HepG2 (cell line): ENCODE measurements around the gene DCUN1D2. TPM values are rescaled to one million over a fixed set of nuclear protein-coding genes. Genes with fewer than 3 reads are reported as not detected.

Experiments
- ATAC-seq: fragments of 200-7000 bp; cut with Tn5 transposase; 3 replicates; pipeline ENCODE4 v1.9.1; 2020; ENCODE audit warnings: mild to moderate bottlenecking, moderate library complexity
- BruUV-seq: library from RNA; stranded (reverse); fragments of 400-500 nt; replicated peaks from 2 replicates; lab custom pipeline; 2021; lab: Mats Ljungman, UMichigan
- CTCF ChIA-PET: fragments of 300-600 bp; formaldehyde crosslinking; extraction: SDS; loops from one replicate; lab custom pipeline; 2021; ENCODE audit warnings: low total read pairs, inconsistent platforms, low intra/inter-chr PET ratio; lab: Yijun Ruan, JAX
- POLR2A ChIA-PET: fragments of 350-600 bp; sonication (Branson Sonifier 250); formaldehyde crosslinking; loops from one replicate; lab custom pipeline; 2020; ENCODE audit warnings: antibody characterized with exemption, inconsistent platforms; lab: Yijun Ruan, JAX
- DNase-seq: peaks from one replicate; pipeline ENCODE4 v3.0.0-alpha.2; 2015; ENCODE audit warnings: low spot score
- FAIRE-seq: peaks from 3 replicates; lab custom pipeline; 2011; peaks lifted over from hg19 to GRCh38; lab: Jason Lieb, UNC
- H2AFZ ChIP-seq: one replicate; pipeline ENCODE4 v1.6.1; 2011; ENCODE audit warnings: low read length, inconsistent platforms
- H3K27ac ChIP-seq: fragments of 300-600 bp; 3 replicates; pipeline ENCODE4 v1.8.0; 2011; ENCODE audit warnings: mixed run types, mild to moderate bottlenecking, mixed read lengths, low read length, inconsistent platforms; ENCODE audit not compliant: insufficient read depth; ENCODE audit errors: extremely low read length
- H3K27me3 ChIP-seq, 2 experiments: fragments of 200-600 bp in 1 of 2; 2 replicates in 1 of 2; 3 replicates in 1 of 2; pipeline versions ENCODE4 v1.6.0 to v1.8.0; 2011; ENCODE audit warnings: low read length in 2 of 2, mild to moderate bottlenecking in 2 of 2, moderate library complexity in 2 of 2, inconsistent platforms in 1 of 2; ENCODE audit not compliant: insufficient read depth in 2 of 2, control insufficient read depth in 1 of 2
- H3K36me3 ChIP-seq, 2 experiments: fragments of 200-600 bp in 1 of 2; replicated peaks in 1 of 2; 2 replicates in 1 of 2; 3 replicates in 1 of 2; pipeline versions ENCODE4 v1.5.1 to v1.8.0; 2011; ENCODE audit warnings: low read length in 2 of 2, inconsistent platforms in 1 of 2; ENCODE audit not compliant: insufficient read depth in 2 of 2, control insufficient read depth in 1 of 2
- H3K4me1 ChIP-seq: 2 replicates; pipeline ENCODE4 v1.5.1; 2012; ENCODE audit warnings: low read length, inconsistent platforms; ENCODE audit not compliant: insufficient read depth
- H3K4me2 ChIP-seq: 2 replicates; pipeline ENCODE4 v1.6.0; 2011; ENCODE audit warnings: low read depth, low read length, inconsistent platforms
- H3K4me3 ChIP-seq, 3 experiments: fragments of 200-600 bp in 1 of 3; sonication (generic), shearing (Covaris generic) in 1 of 3; replicated peaks in 1 of 3; 2 replicates each; pipeline ENCODE4 v1.5.1; 2011 to 2016; ENCODE audit warnings: low read length in 3 of 3, inconsistent platforms in 2 of 3, low read depth in 2 of 3, mild to moderate bottlenecking in 2 of 3, control low read depth in 1 of 3, mixed read lengths in 1 of 3; ENCODE audit not compliant: insufficient read depth in 1 of 3
- H3K79me2 ChIP-seq: one replicate; pipeline ENCODE4 v1.6.1; 2011; ENCODE audit warnings: low read length, inconsistent platforms; ENCODE audit not compliant: insufficient read depth
- H3K9ac ChIP-seq: 2 replicates; pipeline ENCODE4 v1.6.0; 2011; ENCODE audit warnings: mild to moderate bottlenecking, low read depth, low read length, inconsistent platforms; ENCODE audit not compliant: insufficient read depth
- H3K9me3 ChIP-seq: 2 replicates; pipeline ENCODE4 v1.5.1; 2012; ENCODE audit warnings: mild to moderate bottlenecking, low read length
- H4K20me1 ChIP-seq: 2 replicates; pipeline ENCODE4 v1.6.0; 2011; ENCODE audit warnings: inconsistent platforms, mild to moderate bottlenecking, low read length, moderate library complexity; ENCODE audit not compliant: insufficient read depth
- ARNT2 ChIP-seq: sonication (generic); formaldehyde crosslinking; IDR thresholded peaks from 2 replicates; pipeline ENCODE4 v1.8.0; 2022; ENCODE audit warnings: mild to moderate bottlenecking, low read depth, missing genetic modification reagents, moderate library complexity
- HIVEP1 ChIP-seq: sonication (generic); formaldehyde crosslinking; IDR thresholded peaks from 2 replicates; pipeline ENCODE4 v1.4.0; 2020; ENCODE audit warnings: mild to moderate bottlenecking, missing genetic modification reagents
- HMGA1 ChIP-seq: sonication (generic); formaldehyde crosslinking; conservative IDR thresholded peaks from 2 replicates; pipeline ENCODE4 v1.4.0; 2020; ENCODE audit warnings: missing genetic modification reagents
- MIER2 ChIP-seq: IDR thresholded peaks from 2 replicates; pipeline ENCODE4 v1.6.1; 2016; ENCODE audit warnings: missing biosample characterization, missing genetic modification reagents
- NR2F6 ChIP-seq, 2 experiments: IDR thresholded peaks; 2 replicates each; pipeline ENCODE4 v1.6.1; 2016; ENCODE audit warnings: antibody characterized with exemption in 1 of 2, mild to moderate bottlenecking in 1 of 2
- RORA ChIP-seq: sonication (generic); formaldehyde crosslinking; IDR thresholded peaks from 2 replicates; pipeline ENCODE4 v1.5.0; 2020; ENCODE audit warnings: mild to moderate bottlenecking, missing genetic modification reagents, moderate library complexity
- SRSF9 ChIP-seq: fragments of 200-400 bp; formaldehyde crosslinking; IDR thresholded peaks from 2 replicates; pipeline ENCODE4 v1.6.1; 2018; ENCODE audit warnings: borderline replicate concordance, mild to moderate bottlenecking, low read depth, low read length; ENCODE audit not compliant: insufficient read depth, poor library complexity, severe bottlenecking
- TEAD2 ChIP-seq: sonication (generic); formaldehyde crosslinking; IDR thresholded peaks from 2 replicates; pipeline ENCODE4 v1.9.0; 2021; ENCODE audit warnings: missing genetic modification reagents
- ZFAT ChIP-seq: sonication (generic); formaldehyde crosslinking; conservative IDR thresholded peaks from 2 replicates; pipeline ENCODE4 v1.8.1; 2023; ENCODE audit warnings: missing genetic modification reagents, inconsistent platforms
- ZNF101 ChIP-seq: sonication (generic); formaldehyde crosslinking; IDR thresholded peaks from 2 replicates; pipeline ENCODE4 v1.4.0; 2020; ENCODE audit warnings: mild to moderate bottlenecking, low read depth, missing genetic modification reagents, borderline replicate concordance
- ZNF12 ChIP-seq: sonication (generic); formaldehyde crosslinking; IDR thresholded peaks from 2 replicates; pipeline ENCODE4 v1.5.0; 2020; ENCODE audit warnings: missing genetic modification reagents
- ZNF354B ChIP-seq: sonication (generic); formaldehyde crosslinking; IDR thresholded peaks from 2 replicates; pipeline ENCODE4 v1.8.0; 2022; ENCODE audit warnings: mild to moderate bottlenecking, missing genetic modification reagents
- ZNF747 ChIP-seq: sonication (generic); formaldehyde crosslinking; IDR thresholded peaks from 2 replicates; pipeline ENCODE4 v1.8.1; 2023; ENCODE audit warnings: missing genetic modification reagents, mild to moderate bottlenecking, borderline replicate concordance
- WGBS: methylation state at CpG from one replicate; pipeline ENCODE4 v1.1.6; 2017; ENCODE audit warnings: low lambda C conversion rate; 5-methylcytosine and 5-hydroxymethylcytosine counted together
- in situ Hi-C: cut with HindIII; loops from 2 replicates; pipeline ENCODE4 v1.10.0; 2017; ENCODE audit warnings: low pct_unique_long_range_greater_than_20kb; ENCODE audit not compliant: extremely low pct_ligation_motif_present
- intact Hi-C: fragments of 100-400 bp; cut with micrococcal nuclease; formaldehyde crosslinking; loops from one replicate; pipeline ENCODE4 v1.10.0; 2022; ENCODE audit not compliant: unreplicated experiment
- polyA plus RNA-seq, 8 experiments: library from polyadenylated mRNA; depleted of rRNA in 3 of 8; stranded (reverse) in 7 of 8; unstranded in 1 of 8; fragments of >200 nt; fragmentation: Illumina TruSeq in 4 of 8; extraction: Trizol in 4 of 8; gene quantifications; 2 replicates each; pipeline versions ENCODE4 v1.2.1 to v1.2.3, GENCODE V29; 2011 to 2016; ENCODE audit warnings: low read depth in 4 of 8, missing spikeins in 1 of 8, mixed read lengths in 1 of 8; ENCODE audit not compliant: insufficient read depth in 1 of 8
- total RNA-seq, 5 experiments: library from RNA; depleted of rRNA; stranded (reverse); fragments of >200 nt; fragmentation: Illumina TruSeq; extraction: Trizol; gene quantifications; 2 replicates each; pipeline ENCODE4 v1.2.3, GENCODE V29; 2016; ENCODE audit warnings: low read depth in 1 of 5
- TF ChIP-seq, protein P1 (sequence below): fragments of 450-650 bp; IDR thresholded peaks from 2 replicates; pipeline ENCODE4 v1.6.1; 2016
- TF ChIP-seq, protein P2 (sequence below): sonication (generic); formaldehyde crosslinking; IDR thresholded peaks from 2 replicates; pipeline ENCODE4 v1.8.1; 2022; ENCODE audit warnings: low read depth, mild to moderate bottlenecking, missing genetic modification reagents

The DCUN1D2 gene
- total and polyA plus RNA-seq, 2 of the 13 experiments (the other 11 are each of a cell fraction or from before 2014, with no cell fraction given) = 9.1 to 9.6 TPM

DNA sequence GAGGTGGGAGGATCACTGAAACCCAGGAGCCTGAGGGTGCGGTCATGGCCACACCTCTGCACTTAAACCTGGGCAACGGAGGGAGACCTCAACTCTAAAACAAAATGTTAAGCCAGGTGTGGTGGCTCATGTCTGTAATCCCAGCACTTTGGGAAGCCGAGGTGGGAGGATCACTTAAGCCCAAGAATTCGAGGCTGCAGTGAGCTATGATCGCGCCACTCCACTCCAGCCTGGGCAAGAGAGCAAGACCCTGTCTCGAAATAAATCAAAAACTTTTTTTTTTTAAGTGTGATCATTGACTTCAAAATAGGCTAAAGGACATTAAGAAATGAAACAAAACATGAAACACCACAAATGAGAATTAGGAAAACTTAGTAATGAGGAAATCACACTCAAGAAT lies 20.9 kb downstream of the DCUN1D2 start:
- 98% methylated on average over 7 of the region's 7 CpGs for WGBS
- no peaks in the 10 kb centered on the region for H3K27me3 ChIP-seq
- no peaks in the 10 kb centered on the region for H4K20me1 ChIP-seq
- no peaks in the 10 kb centered on the region for H3K79me2 ChIP-seq
- POLR2A ChIA-PET = no interaction called here
- peaks cover 4 to 16% of the 10 kb centered on the region in 2 experiments for H3K36me3 ChIP-seq
- FAIRE-seq = no peak
- H3K9me3 ChIP-seq = no peaks in the 10 kb centered on the region
- no peak overlapping the region for H2AFZ ChIP-seq
- TF ChIP-seq ZFAT (CRISPR knock-in tag) (no peak), ZNF101 (CRISPR knock-in tag) (no peak), HIVEP1 (CRISPR knock-in tag) (no peak), RORA (CRISPR knock-in tag) (no peak), NR2F6 (IDR thresholded peaks at IDR 0.05) (no peak), NR2F6 (CRISPR knock-in tag; IDR thresholded peaks at IDR 0.05) (no peak), ZNF747 (CRISPR knock-in tag) (no peak), ZNF354B (CRISPR knock-in tag) (no peak), MIER2 (no peak), ZNF12 (CRISPR knock-in tag) (no peak), ARNT2 (no peak), SRSF9 (no peak), HMGA1 (CRISPR knock-in tag) (no peak), TEAD2 (no peak)
- TF ChIP-seq, protein P1, sequence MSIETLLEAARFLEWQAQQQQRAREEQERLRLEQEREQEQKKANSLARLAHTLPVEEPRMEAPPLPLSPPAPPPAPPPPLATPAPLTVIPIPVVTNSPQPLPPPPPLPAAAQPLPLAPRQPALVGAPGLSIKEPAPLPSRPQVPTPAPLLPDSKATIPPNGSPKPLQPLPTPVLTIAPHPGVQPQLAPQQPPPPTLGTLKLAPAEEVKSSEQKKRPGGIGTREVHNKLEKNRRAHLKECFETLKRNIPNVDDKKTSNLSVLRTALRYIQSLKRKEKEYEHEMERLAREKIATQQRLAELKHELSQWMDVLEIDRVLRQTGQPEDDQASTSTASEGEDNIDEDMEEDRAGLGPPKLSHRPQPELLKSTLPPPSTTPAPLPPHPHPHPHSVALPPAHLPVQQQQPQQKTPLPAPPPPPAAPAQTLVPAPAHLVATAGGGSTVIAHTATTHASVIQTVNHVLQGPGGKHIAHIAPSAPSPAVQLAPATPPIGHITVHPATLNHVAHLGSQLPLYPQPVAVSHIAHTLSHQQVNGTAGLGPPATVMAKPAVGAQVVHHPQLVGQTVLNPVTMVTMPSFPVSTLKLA = no peak
- TF ChIP-seq, protein P2, sequence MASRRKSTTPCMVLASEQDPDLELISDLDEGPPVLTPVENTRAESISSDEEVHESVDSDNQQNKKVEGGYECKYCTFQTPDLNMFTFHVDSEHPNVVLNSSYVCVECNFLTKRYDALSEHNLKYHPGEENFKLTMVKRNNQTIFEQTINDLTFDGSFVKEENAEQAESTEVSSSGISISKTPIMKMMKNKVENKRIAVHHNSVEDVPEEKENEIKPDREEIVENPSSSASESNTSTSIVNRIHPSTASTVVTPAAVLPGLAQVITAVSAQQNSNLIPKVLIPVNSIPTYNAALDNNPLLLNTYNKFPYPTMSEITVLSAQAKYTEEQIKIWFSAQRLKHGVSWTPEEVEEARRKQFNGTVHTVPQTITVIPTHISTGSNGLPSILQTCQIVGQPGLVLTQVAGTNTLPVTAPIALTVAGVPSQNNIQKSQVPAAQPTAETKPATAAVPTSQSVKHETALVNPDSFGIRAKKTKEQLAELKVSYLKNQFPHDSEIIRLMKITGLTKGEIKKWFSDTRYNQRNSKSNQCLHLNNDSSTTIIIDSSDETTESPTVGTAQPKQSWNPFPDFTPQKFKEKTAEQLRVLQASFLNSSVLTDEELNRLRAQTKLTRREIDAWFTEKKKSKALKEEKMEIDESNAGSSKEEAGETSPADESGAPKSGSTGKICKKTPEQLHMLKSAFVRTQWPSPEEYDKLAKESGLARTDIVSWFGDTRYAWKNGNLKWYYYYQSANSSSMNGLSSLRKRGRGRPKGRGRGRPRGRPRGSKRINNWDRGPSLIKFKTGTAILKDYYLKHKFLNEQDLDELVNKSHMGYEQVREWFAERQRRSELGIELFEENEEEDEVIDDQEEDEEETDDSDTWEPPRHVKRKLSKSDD (CRISPR knock-in tag) = no peak
- H3K4me1 ChIP-seq = no peaks in the 10 kb centered on the region; the same call in 1 of the 2 replicates
- ATAC-seq = no peak
- intact Hi-C loops = no loop called here
- H3K27ac ChIP-seq = no peak overlapping the region
- H3K4me2 ChIP-seq = no peak overlapping the region
- H3K9ac ChIP-seq = no peak overlapping the region
- no peak overlapping the region for H3K4me3 ChIP-seq
- CTCF ChIA-PET = no interaction called here
- no TSS peak for BruUV-seq
- in situ Hi-C loops = no loop called here
- no peak for DNase-seq
